OCI-LY1 (cell line): ENCODE results near the gene C1QTNF3.

Experiments used
- H2AFZ ChIP-seq: fragments of 200-600 bp; sonication (generic), shearing (Covaris generic); 2 replicates; pipeline ENCODE4 v1.6.0; 2014; ENCODE audit warnings: antibody characterized with exemption, mild to moderate bottlenecking, low read length
- H3F3A ChIP-seq: fragments of 200-600 bp; sonication (generic), shearing (Covaris generic); 2 replicates; pipeline ENCODE4 v1.6.0; 2014; ENCODE audit warnings: mild to moderate bottlenecking, antibody characterized with exemption, low read length, moderate library complexity; ENCODE audit not compliant: insufficient read depth
- H3K27ac ChIP-seq: fragments of 200-600 bp; sonication (generic); 2 replicates; pipeline ENCODE4 v1.5.1; 2014; ENCODE audit warnings: low read length, mixed run types, mild to moderate bottlenecking, low read depth; ENCODE audit not compliant: poor library complexity, severe bottlenecking
- H3K27me3 ChIP-seq: fragments of 200-600 bp; sonication (generic); 2 replicates; pipeline ENCODE4 v1.6.0; 2014; ENCODE audit warnings: antibody characterized with exemption, mild to moderate bottlenecking, low read length, moderate library complexity; ENCODE audit not compliant: insufficient read depth
- H3K36me3 ChIP-seq: fragments of 200-600 bp; sonication (generic); 2 replicates; pipeline ENCODE4 v1.6.1; 2014; ENCODE audit warnings: mild to moderate bottlenecking, antibody characterized with exemption, low read length, moderate library complexity, mixed read lengths; ENCODE audit not compliant: insufficient read depth
- H3K4me1 ChIP-seq: fragments of 200-600 bp; sonication (generic); 2 replicates; pipeline ENCODE4 v1.5.1; 2014; ENCODE audit warnings: mild to moderate bottlenecking, low read length, moderate library complexity; ENCODE audit not compliant: insufficient read depth, severe bottlenecking
- H3K4me2 ChIP-seq: fragments of 200-600 bp; sonication (generic), shearing (Covaris generic); 2 replicates; pipeline ENCODE4 v1.6.1; 2014; ENCODE audit warnings: low read length
- H3K4me3 ChIP-seq: fragments of 200-600 bp; sonication (generic); 2 replicates; pipeline ENCODE4 v1.5.1; 2014; ENCODE audit warnings: low read length, low read depth, mild to moderate bottlenecking, mixed read lengths; ENCODE audit not compliant: poor library complexity, severe bottlenecking
- H3K79me2 ChIP-seq: fragments of 200-600 bp; shearing (Covaris generic); 2 replicates; pipeline ENCODE4 v1.6.1; 2016; ENCODE audit warnings: mixed run types, low read length, mixed read lengths; ENCODE audit not compliant: insufficient read depth
- H3K9ac ChIP-seq: fragments of 200-600 bp; sonication (generic), shearing (Covaris generic); 2 replicates; pipeline ENCODE4 v1.6.1; 2014; ENCODE audit warnings: mild to moderate bottlenecking, low read length, mixed read lengths
- H3K9me2 ChIP-seq: fragments of 200-600 bp; sonication (generic), shearing (Covaris generic); 2 replicates; pipeline ENCODE4 v1.6.1; 2014; ENCODE audit warnings: low read depth, mild to moderate bottlenecking, low read length, mixed read lengths
- H3K9me3 ChIP-seq: fragments of 200-600 bp; shearing (Covaris generic); 2 replicates; pipeline ENCODE4 v1.6.1; 2014; ENCODE audit warnings: low read length, mixed read lengths
- H4K20me1 ChIP-seq: fragments of 200-600 bp; sonication (generic), shearing (Covaris generic); 2 replicates; pipeline ENCODE4 v1.6.0; 2016; ENCODE audit warnings: mild to moderate bottlenecking, low read length; ENCODE audit not compliant: insufficient read depth
- CTCF ChIP-seq: fragments of 200-600 bp; sonication (generic), shearing (Covaris generic); IDR thresholded peaks from 2 replicates; pipeline ENCODE4 v1.5.1; 2017; ENCODE audit warnings: mild to moderate bottlenecking, antibody characterized with exemption, low read length, moderate library complexity, mixed read lengths
- EZH2 ChIP-seq: fragments of 200-600 bp; sonication (generic), shearing (Covaris generic); IDR thresholded peaks from 2 replicates; pipeline ENCODE4 v1.8.0; 2017; ENCODE audit warnings: borderline replicate concordance, mixed run types, mild to moderate bottlenecking, antibody characterized with exemption, low read length, moderate library complexity, mixed read lengths

Gene C1QTNF3

GRCh38 chr5:34051374-34051980, 8.5 kb upstream of the C1QTNF3 start:
- no peak overlapping the region for H3K27ac ChIP-seq
- no peak overlapping the region for H2AFZ ChIP-seq

GRCh38 chr5:34047774-34048572, 5.0 kb upstream of the C1QTNF3 start:
- no peaks in the 10 kb centered on the region for H3K79me2 ChIP-seq
- no peak overlapping the region for H3K9ac ChIP-seq
- H3K4me3 ChIP-seq: no peak overlapping the region
- H3F3A ChIP-seq: no peaks in the 10 kb centered on the region
- no peak overlapping the region for H3K4me2 ChIP-seq
- no peak overlapping the region for H3K27ac ChIP-seq
- no peaks in the 10 kb centered on the region for H3K4me1 ChIP-seq
- no peaks in the 10 kb centered on the region for H3K9me2 ChIP-seq
- no peaks in the 10 kb centered on the region for H3K9me3 ChIP-seq
- H4K20me1 ChIP-seq: no peaks in the 10 kb centered on the region
- TF ChIP-seq EZH2 (no peak), CTCF (no peak)
- no peaks in the 10 kb centered on the region for H3K36me3 ChIP-seq
- no peaks in the 10 kb centered on the region for H3K27me3 ChIP-seq
- no peak overlapping the region for H2AFZ ChIP-seq

More at GRCh38 chr5:34051374-34051980, 8.5 kb upstream of the C1QTNF3 start:
- no peaks in the 10 kb centered on the region for H4K20me1 ChIP-seq
- no peak overlapping the region for H3K4me2 ChIP-seq
- TF ChIP-seq CTCF (no peak), EZH2 (no peak)
- H3K9me3 ChIP-seq: no peaks in the 10 kb centered on the region
- H3K36me3 ChIP-seq: no peaks in the 10 kb centered on the region
- H3K79me2 ChIP-seq: no peaks in the 10 kb centered on the region
- H3K4me1 ChIP-seq: no peaks in the 10 kb centered on the region
- no peaks in the 10 kb centered on the region for H3K27me3 ChIP-seq
- no peaks in the 10 kb centered on the region for H3F3A ChIP-seq
- H3K4me3 ChIP-seq: no peak overlapping the region
- H3K9me2 ChIP-seq: no peaks in the 10 kb centered on the region
- no peak overlapping the region for H3K9ac ChIP-seq

- no peaks in the 10 kb centered on the region for H3K9me2 ChIP-seq
- TF ChIP-seq EZH2: no peak
- TF ChIP-seq CTCF: no peak
- no peak overlapping the region for H3K4me2 ChIP-seq
- no peaks in the 10 kb centered on the region for H3K36me3 ChIP-seq
- no peak overlapping the region for H3K27ac ChIP-seq
- no peak overlapping the region for H3K9ac ChIP-seq
- H2AFZ ChIP-seq: no peak overlapping the region
- no peaks in the 10 kb centered on the region for H3K9me3 ChIP-seq
- no peaks in the 10 kb centered on the region for H3K79me2 ChIP-seq
- no peaks in the 10 kb centered on the region for H3K27me3 ChIP-seq
- H3K4me3 ChIP-seq: no peak overlapping the region
- no peaks in the 10 kb centered on the region for H3F3A ChIP-seq
- no peaks in the 10 kb centered on the region for H4K20me1 ChIP-seq
- peaks cover 5% of the 10 kb centered on the region for H3K4me1 ChIP-seq
Measured at GRCh38 chr5:34047143-34047542, 4.1 kb upstream of the C1QTNF3 start.
